K562 (cell line): Measurements from ENCODE around the gene PIN1.
"Not testable (repeated sequence)": the region's sequence is repeated elsewhere in the genome, so short reads cannot be mapped to it uniquely, and the experiment has no call there.

Experiments used
- EP400 ChIP-seq: fragments of 450-650 bp; IDR thresholded peaks from 2 replicates; pipeline ENCODE4 v1.6.1; 2017; ENCODE audit warnings: antibody characterized with exemption, mild to moderate bottlenecking, moderate library complexity
- ESRRA ChIP-seq: fragments of 450-650 bp; IDR thresholded peaks from 2 replicates; pipeline ENCODE4 v1.6.1; 2014; ENCODE audit warnings: low read depth, mild to moderate bottlenecking, moderate library complexity, borderline replicate concordance
- KAT7 ChIP-seq: sonication (generic); formaldehyde crosslinking; IDR thresholded peaks from 2 replicates; pipeline ENCODE4 v1.8.0; 2022; ENCODE audit warnings: missing genetic modification reagents, mild to moderate bottlenecking, borderline replicate concordance
- MYNN ChIP-seq, 2 experiments: sonication (generic); formaldehyde crosslinking in 1 of 2; IDR thresholded peaks; 2 replicates each; pipeline versions ENCODE4 v1.5.0 to v1.6.1; 2016 to 2020; ENCODE audit warnings: antibody characterized with exemption in 1 of 2, missing genetic modification reagents in 1 of 2
- RNF2 ChIP-seq: sonication (generic); IDR thresholded peaks from 2 replicates; pipeline ENCODE4 v1.6.1; 2016
- SIN3A ChIP-seq, 2 experiments: fragments of 150-350 bp in 1 of 2; IDR thresholded peaks; 2 replicates each; pipeline ENCODE4 v1.6.1; 2011 to 2016; ENCODE audit warnings: borderline replicate concordance in 2 of 2, low read depth in 2 of 2, low read length in 2 of 2, mild to moderate bottlenecking in 2 of 2, moderate library complexity in 2 of 2; ENCODE audit not compliant: control insufficient read depth in 1 of 2
- TCF7L2 ChIP-seq: fragments of 150-350 bp; IDR thresholded peaks from 2 replicates; pipeline ENCODE4 v1.6.1; 2016; ENCODE audit warnings: low read depth, mild to moderate bottlenecking, low read length, moderate library complexity
- ZNF830 ChIP-seq: fragments of 250-450 bp; sonication (Bioruptor Pico); IDR thresholded peaks from 2 replicates; pipeline ENCODE4 v1.5.0; 2021; ENCODE audit warnings: mild to moderate bottlenecking
- ZZZ3 ChIP-seq: fragments of 450-650 bp; IDR thresholded peaks from 2 replicates; pipeline ENCODE4 v1.6.1; 2016; ENCODE audit warnings: antibody characterized with exemption, mild to moderate bottlenecking, moderate library complexity
- TF ChIP-seq, protein P1 (sequence below), 3 experiments: IDR thresholded peaks in 2 of 3; conservative IDR thresholded peaks in 1 of 3; 2 replicates each; pipeline ENCODE4 v1.5.1; 2011 to 2012; ENCODE audit warnings: low read length in 3 of 3, mild to moderate bottlenecking in 3 of 3, control low read depth in 2 of 3, improper control_type of control experiment in 1 of 3, inconsistent platforms in 1 of 3, low read depth in 1 of 3, mixed read lengths in 1 of 3, moderate library complexity in 1 of 3; ENCODE audit not compliant: insufficient read depth in 2 of 3
- TF ChIP-seq, protein P2 (sequence below): IDR thresholded peaks from 2 replicates; pipeline ENCODE4 v1.6.1; 2011; ENCODE audit not compliant: insufficient read length; ENCODE audit errors: extremely low read depth
- TF ChIP-seq, protein P3 (sequence below), 2 experiments: fragments of 450-650 bp; formaldehyde crosslinking in 1 of 2; IDR thresholded peaks; 2 replicates each; pipeline versions ENCODE4 v1.4.0 to v1.6.1; 2014 to 2020; ENCODE audit warnings: mild to moderate bottlenecking in 2 of 2, borderline replicate concordance in 1 of 2, low read depth in 1 of 2

DNA sequence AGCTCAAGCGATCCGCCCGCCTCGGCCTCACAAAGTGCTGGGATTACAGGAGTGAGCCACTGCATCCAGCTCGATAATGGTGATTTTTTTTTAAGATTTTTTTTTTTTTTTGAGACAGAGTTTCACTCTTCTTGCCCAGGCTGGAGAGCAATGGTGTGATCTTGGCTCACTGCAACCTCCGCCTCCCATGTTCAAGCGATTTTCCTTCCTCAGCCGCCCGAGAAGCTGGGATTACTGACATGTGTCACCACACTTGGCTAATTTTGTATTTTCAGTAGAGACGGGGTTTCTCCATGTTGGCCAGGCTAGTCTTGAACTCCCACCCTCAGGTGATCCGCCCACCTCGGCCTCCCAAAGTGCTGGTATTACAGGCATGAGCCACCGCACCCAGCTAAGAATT, 46.5 kb upstream of the PIN1 start:
- TF ChIP-seq EP400; MYNN (IDR thresholded peaks at IDR 0.05); MYNN (CRISPR knock-in tag; IDR thresholded peaks at IDR 0.05); SIN3A (IDR thresholded peaks at IDR 0.05; ENCODE audit: borderline replicate concordance in 2 of 2, control insufficient read depth in 1 of 2, low read depth in 2 of 2, low read length in 2 of 2); ZNF830 (CRISPR knock-in tag); ESRRA; KAT7 (CRISPR knock-in tag); ZZZ3; TCF7L2; RNF2: not testable (repeated sequence)
- TF ChIP-seq, protein P1, sequence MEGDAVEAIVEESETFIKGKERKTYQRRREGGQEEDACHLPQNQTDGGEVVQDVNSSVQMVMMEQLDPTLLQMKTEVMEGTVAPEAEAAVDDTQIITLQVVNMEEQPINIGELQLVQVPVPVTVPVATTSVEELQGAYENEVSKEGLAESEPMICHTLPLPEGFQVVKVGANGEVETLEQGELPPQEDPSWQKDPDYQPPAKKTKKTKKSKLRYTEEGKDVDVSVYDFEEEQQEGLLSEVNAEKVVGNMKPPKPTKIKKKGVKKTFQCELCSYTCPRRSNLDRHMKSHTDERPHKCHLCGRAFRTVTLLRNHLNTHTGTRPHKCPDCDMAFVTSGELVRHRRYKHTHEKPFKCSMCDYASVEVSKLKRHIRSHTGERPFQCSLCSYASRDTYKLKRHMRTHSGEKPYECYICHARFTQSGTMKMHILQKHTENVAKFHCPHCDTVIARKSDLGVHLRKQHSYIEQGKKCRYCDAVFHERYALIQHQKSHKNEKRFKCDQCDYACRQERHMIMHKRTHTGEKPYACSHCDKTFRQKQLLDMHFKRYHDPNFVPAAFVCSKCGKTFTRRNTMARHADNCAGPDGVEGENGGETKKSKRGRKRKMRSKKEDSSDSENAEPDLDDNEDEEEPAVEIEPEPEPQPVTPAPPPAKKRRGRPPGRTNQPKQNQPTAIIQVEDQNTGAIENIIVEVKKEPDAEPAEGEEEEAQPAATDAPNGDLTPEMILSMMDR (IDR thresholded peaks at IDR 0.05 in 2 of 3, conservative IDR thresholded peaks at IDR 0.05 in 1 of 3; ENCODE audit: insufficient read depth in 2 of 3, low read depth in 1 of 3, low read length in 3 of 3) = not testable (repeated sequence)
- TF ChIP-seq, protein P2, sequence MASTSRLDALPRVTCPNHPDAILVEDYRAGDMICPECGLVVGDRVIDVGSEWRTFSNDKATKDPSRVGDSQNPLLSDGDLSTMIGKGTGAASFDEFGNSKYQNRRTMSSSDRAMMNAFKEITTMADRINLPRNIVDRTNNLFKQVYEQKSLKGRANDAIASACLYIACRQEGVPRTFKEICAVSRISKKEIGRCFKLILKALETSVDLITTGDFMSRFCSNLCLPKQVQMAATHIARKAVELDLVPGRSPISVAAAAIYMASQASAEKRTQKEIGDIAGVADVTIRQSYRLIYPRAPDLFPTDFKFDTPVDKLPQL = not testable (repeated sequence)
- TF ChIP-seq, protein P3, sequence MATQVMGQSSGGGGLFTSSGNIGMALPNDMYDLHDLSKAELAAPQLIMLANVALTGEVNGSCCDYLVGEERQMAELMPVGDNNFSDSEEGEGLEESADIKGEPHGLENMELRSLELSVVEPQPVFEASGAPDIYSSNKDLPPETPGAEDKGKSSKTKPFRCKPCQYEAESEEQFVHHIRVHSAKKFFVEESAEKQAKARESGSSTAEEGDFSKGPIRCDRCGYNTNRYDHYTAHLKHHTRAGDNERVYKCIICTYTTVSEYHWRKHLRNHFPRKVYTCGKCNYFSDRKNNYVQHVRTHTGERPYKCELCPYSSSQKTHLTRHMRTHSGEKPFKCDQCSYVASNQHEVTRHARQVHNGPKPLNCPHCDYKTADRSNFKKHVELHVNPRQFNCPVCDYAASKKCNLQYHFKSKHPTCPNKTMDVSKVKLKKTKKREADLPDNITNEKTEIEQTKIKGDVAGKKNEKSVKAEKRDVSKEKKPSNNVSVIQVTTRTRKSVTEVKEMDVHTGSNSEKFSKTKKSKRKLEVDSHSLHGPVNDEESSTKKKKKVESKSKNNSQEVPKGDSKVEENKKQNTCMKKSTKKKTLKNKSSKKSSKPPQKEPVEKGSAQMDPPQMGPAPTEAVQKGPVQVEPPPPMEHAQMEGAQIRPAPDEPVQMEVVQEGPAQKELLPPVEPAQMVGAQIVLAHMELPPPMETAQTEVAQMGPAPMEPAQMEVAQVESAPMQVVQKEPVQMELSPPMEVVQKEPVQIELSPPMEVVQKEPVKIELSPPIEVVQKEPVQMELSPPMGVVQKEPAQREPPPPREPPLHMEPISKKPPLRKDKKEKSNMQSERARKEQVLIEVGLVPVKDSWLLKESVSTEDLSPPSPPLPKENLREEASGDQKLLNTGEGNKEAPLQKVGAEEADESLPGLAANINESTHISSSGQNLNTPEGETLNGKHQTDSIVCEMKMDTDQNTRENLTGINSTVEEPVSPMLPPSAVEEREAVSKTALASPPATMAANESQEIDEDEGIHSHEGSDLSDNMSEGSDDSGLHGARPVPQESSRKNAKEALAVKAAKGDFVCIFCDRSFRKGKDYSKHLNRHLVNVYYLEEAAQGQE (IDR thresholded peaks at IDR 0.05; ENCODE audit: borderline replicate concordance) = not testable (repeated sequence)
- TF ChIP-seq, protein P3 (CRISPR knock-in tag; IDR thresholded peaks at IDR 0.05; ENCODE audit: low read depth) = not testable (repeated sequence)
